HCT116 (cell line): Measurements from ENCODE around the gene PTPRA. TPM values are rescaled to one million over a fixed set of nuclear protein-coding genes. Genes with fewer than 3 reads are reported as not detected.

Source experiments
- ATAC-seq: fragments of 200-7000 bp; cut with Tn5 transposase; 2 replicates; pipeline ENCODE4 v1.9.1; 2020; ENCODE audit warnings: mild to moderate bottlenecking, moderate library complexity
- BruUV-seq: library from RNA; stranded (reverse); fragments of 400-500 nt; replicated peaks from 2 replicates; lab custom pipeline; 2021; lab: Mats Ljungman, UMichigan
- CTCF ChIA-PET: fragments of 300-600 bp; sonication (Branson Sonifier 250); formaldehyde crosslinking; loops from one replicate; lab custom pipeline; 2021; ENCODE audit warnings: antibody characterized with exemption; lab: Charles Lee
- POLR2A ChIA-PET: fragments of 300-600, 350-600 bp; sonication (Branson Sonifier 250); formaldehyde crosslinking; loops from one replicate; lab custom pipeline; 2021; ENCODE audit warnings: antibody characterized with exemption; lab: Charles Lee
- RAD21 ChIA-PET, 2 experiments: fragments of 300-600 bp; sonication (Branson Sonifier 250); formaldehyde crosslinking; loops; one replicate each; lab custom pipeline; 2023; ENCODE audit warnings: low total read pairs in 2 of 2; ENCODE audit not compliant: uncharacterized antibody in 2 of 2, unreplicated experiment in 2 of 2, low non-redundant PET in 1 of 2; lab: Charles Lee
- DNase-seq: peaks from one replicate; pipeline ENCODE4 v3.0.0-alpha.2; 2010; ENCODE audit warnings: low read depth, low spot score
- H2AFZ ChIP-seq: fragments of 200-600 bp; shearing (Covaris generic), sonication (generic); 2 replicates; pipeline ENCODE4 v1.6.1; 2017; ENCODE audit warnings: low read depth, mixed run types, mixed read lengths, antibody characterized with exemption, low read length; ENCODE audit not compliant: poor library complexity, severe bottlenecking
- H3K27ac ChIP-seq: 2 replicates; pipeline ENCODE4 v1.5.1; 2012; ENCODE audit warnings: low read depth, low read length
- H3K27me3 ChIP-seq: fragments of 200-600 bp; sonication (generic); 2 replicates; pipeline ENCODE4 v1.6.1; 2016; ENCODE audit warnings: mixed run types, low read length, mixed read lengths; ENCODE audit not compliant: insufficient read depth
- H3K36me3 ChIP-seq, 2 experiments: fragments of 200-500 bp in 1 of 2; fragments of 200-600 bp in 1 of 2; sonication (Bioruptor generic) in 1 of 2; sonication (generic) in 1 of 2; 2 replicates each; pipeline versions ENCODE4 v1.5.1 to v1.6.1; 2014 to 2016; ENCODE audit warnings: low read length in 2 of 2, inconsistent platforms in 1 of 2, mixed read lengths in 1 of 2, mixed run types in 1 of 2; ENCODE audit not compliant: insufficient read depth in 2 of 2, control insufficient read depth in 1 of 2
- H3K4me1 ChIP-seq, 2 experiments: fragments of 200-600 bp in 1 of 2; sonication (generic) in 1 of 2; 2 replicates each; pipeline versions ENCODE4 v1.5.1 to v1.6.1; 2012 to 2017; ENCODE audit warnings: low read length in 2 of 2, inconsistent platforms in 1 of 2, mild to moderate bottlenecking in 1 of 2, mixed read lengths in 1 of 2, mixed run types in 1 of 2, moderate library complexity in 1 of 2; ENCODE audit not compliant: insufficient read depth in 2 of 2, control insufficient read depth in 1 of 2
- H3K4me2 ChIP-seq: fragments of 200-600 bp; sonication (generic); 2 replicates; pipeline ENCODE4 v1.6.1; 2017; ENCODE audit warnings: mixed run types, low read length, mixed read lengths
- H3K4me3 ChIP-seq, 2 experiments: fragments of 200-600 bp in 1 of 2; sonication (generic) in 1 of 2; replicated peaks in 1 of 2; 2 replicates each; pipeline ENCODE4 v1.5.1; 2011 to 2016; ENCODE audit warnings: low read length in 2 of 2, control low read depth in 1 of 2, low read depth in 1 of 2, mild to moderate bottlenecking in 1 of 2, mixed read lengths in 1 of 2, mixed run types in 1 of 2
- H3K79me2 ChIP-seq: fragments of 200-600 bp; sonication (generic); 2 replicates; pipeline ENCODE4 v1.6.1; 2017; ENCODE audit warnings: mild to moderate bottlenecking, mixed run types, low read length, moderate library complexity, mixed read lengths; ENCODE audit not compliant: insufficient read depth
- H3K9ac ChIP-seq: fragments of 200-600 bp; sonication (generic); 2 replicates; pipeline ENCODE4 v1.6.1; 2016; ENCODE audit warnings: low read length, mixed read lengths
- H3K9me2 ChIP-seq: fragments of 200-600 bp; sonication (generic), shearing (Covaris generic); 2 replicates; pipeline ENCODE4 v1.6.1; 2017; ENCODE audit warnings: mixed run types, mild to moderate bottlenecking, moderate library complexity; ENCODE audit not compliant: insufficient read depth
- H3K9me3 ChIP-seq, 2 experiments: fragments of 200-500 bp in 1 of 2; fragments of 200-600 bp in 1 of 2; sonication (Bioruptor generic) in 1 of 2; sonication (generic) in 1 of 2; 2 replicates each; pipeline ENCODE4 v1.6.1; 2014 to 2017; ENCODE audit warnings: low read length in 2 of 2, mixed read lengths in 2 of 2, inconsistent platforms in 1 of 2, low read depth in 1 of 2, mild to moderate bottlenecking in 1 of 2, mixed run types in 1 of 2, moderate library complexity in 1 of 2; ENCODE audit not compliant: control insufficient read depth in 1 of 2, insufficient read depth in 1 of 2
- H4K20me1 ChIP-seq: fragments of 200-600 bp; sonication (generic), shearing (Covaris generic); 2 replicates; pipeline ENCODE4 v1.6.1; 2017; ENCODE audit warnings: mixed run types, mild to moderate bottlenecking, moderate library complexity; ENCODE audit not compliant: insufficient read depth
- CBX3 ChIP-seq: IDR thresholded peaks from 2 replicates; pipeline ENCODE4 v1.6.1; 2012; ENCODE audit warnings: low read depth
- CEBPB ChIP-seq: IDR thresholded peaks from 2 replicates; pipeline ENCODE4 v1.6.1; 2012; ENCODE audit warnings: low read depth
- EGR1 ChIP-seq: IDR thresholded peaks from 2 replicates; pipeline ENCODE4 v1.6.1; 2012; ENCODE audit warnings: low read depth
- ELF1 ChIP-seq: IDR thresholded peaks from 2 replicates; pipeline ENCODE4 v1.6.1; 2012; ENCODE audit warnings: low read depth, borderline replicate concordance
- EZH2 ChIP-seq: fragments of 200-600 bp; sonication (generic); IDR thresholded peaks from 2 replicates; pipeline ENCODE4 v1.6.1; 2017; ENCODE audit warnings: antibody characterized with exemption, mixed run types
- EZH2phosphoT487 ChIP-seq: fragments of 200-600 bp; IDR thresholded peaks from 2 replicates; pipeline ENCODE4 v1.6.1; 2018; ENCODE audit warnings: antibody characterized with exemption, borderline replicate concordance
- FOSL1 ChIP-seq: IDR thresholded peaks from 2 replicates; pipeline ENCODE4 v1.6.1; 2012; ENCODE audit warnings: low read depth
- JUND ChIP-seq: IDR thresholded peaks from 2 replicates; pipeline ENCODE4 v1.6.1; 2012
- POLR2A ChIP-seq: IDR thresholded peaks from 2 replicates; pipeline ENCODE4 v1.7.0; 2011; ENCODE audit warnings: borderline replicate concordance; ENCODE audit not compliant: insufficient read depth, insufficient read length; ENCODE audit errors: extremely low read depth
- POLR2AphosphoS5 ChIP-seq: IDR thresholded peaks from 2 replicates; pipeline ENCODE4 v1.6.1; 2011; ENCODE audit warnings: mild to moderate bottlenecking, low read depth, low read length, moderate library complexity
- RAD21 ChIP-seq: IDR thresholded peaks from 2 replicates; pipeline ENCODE4 v1.6.1; 2012; ENCODE audit warnings: low read depth, mild to moderate bottlenecking
- SIN3A ChIP-seq: IDR thresholded peaks from 2 replicates; pipeline ENCODE4 v1.6.1; 2012; ENCODE audit warnings: low read depth
- SRF ChIP-seq: IDR thresholded peaks from 2 replicates; pipeline ENCODE4 v1.6.1; 2012; ENCODE audit warnings: low read depth
- TCF7L2 ChIP-seq: IDR thresholded peaks from 2 replicates; pipeline ENCODE4 v1.7.0; 2011; ENCODE audit warnings: borderline replicate concordance, inconsistent platforms; ENCODE audit not compliant: insufficient read depth, insufficient read length; ENCODE audit errors: extremely low read depth
- YY1 ChIP-seq: IDR thresholded peaks from 2 replicates; pipeline ENCODE4 v1.6.1; 2011; ENCODE audit warnings: low read length, low read depth, moderate library complexity, mild to moderate bottlenecking; ENCODE audit not compliant: insufficient replicate concordance; ENCODE audit errors: extremely low read depth
- ZFX ChIP-seq: fragments of 450-650 bp; IDR thresholded peaks from 2 replicates; pipeline ENCODE4 v1.6.1; 2017
- intact Hi-C: fragments of 100-400 bp; cut with micrococcal nuclease; formaldehyde crosslinking; loops from 2 replicates; pipeline ENCODE4 v1.10.0; 2022
- total RNA-seq: library from RNA; stranded (reverse); gene quantifications from one replicate; pipeline ENCODE4 v1.2.1, GENCODE V29; 2021; ENCODE audit not compliant: unreplicated experiment
- TF ChIP-seq, protein P1 (sequence below): IDR thresholded peaks from 2 replicates; pipeline ENCODE4 v1.6.1; 2012
- TF ChIP-seq, protein P2 (sequence below): IDR thresholded peaks from 2 replicates; pipeline ENCODE4 v1.6.1; 2012
- TF ChIP-seq, protein P3 (sequence below): IDR thresholded peaks from 2 replicates; pipeline ENCODE4 v1.6.1; 2012; ENCODE audit warnings: low read depth

PTPRA gene
- total RNA-seq, 1 experiment from 2014 or later: 44.6 TPM

GRCh38 chr20:3040086-3040485 is 166.8 kb downstream of the PTPRA start:
- ATAC-seq (no peak), DNase-seq (no peak)
- no peak overlapping the region for H3K4me3 ChIP-seq
- no peaks in the 10 kb centered on the region for H4K20me1 ChIP-seq
- no peaks in the 10 kb centered on the region for H3K27me3 ChIP-seq
- H3K79me2 ChIP-seq: no peaks in the 10 kb centered on the region
- no peaks in the 10 kb centered on the region for H3K9me2 ChIP-seq
- no peaks in the 10 kb centered on the region for H3K9me3 ChIP-seq
- TF ChIP-seq TCF7L2 (no peak), EGR1 (no peak), POLR2AphosphoS5 (no peak), EZH2 (no peak), CBX3 (no peak), SIN3A (no peak), SRF (no peak), CEBPB (no peak)
- TF ChIP-seq, protein P1, sequence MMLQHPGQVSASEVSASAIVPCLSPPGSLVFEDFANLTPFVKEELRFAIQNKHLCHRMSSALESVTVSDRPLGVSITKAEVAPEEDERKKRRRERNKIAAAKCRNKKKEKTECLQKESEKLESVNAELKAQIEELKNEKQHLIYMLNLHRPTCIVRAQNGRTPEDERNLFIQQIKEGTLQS: no peak
- TF ChIP-seq, protein P2, sequence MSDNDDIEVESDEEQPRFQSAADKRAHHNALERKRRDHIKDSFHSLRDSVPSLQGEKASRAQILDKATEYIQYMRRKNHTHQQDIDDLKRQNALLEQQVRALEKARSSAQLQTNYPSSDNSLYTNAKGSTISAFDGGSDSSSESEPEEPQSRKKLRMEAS: no peak
- ChIA-PET CTCF (no interaction called here), POLR2A (no interaction called here), RAD21 (no interaction called here)
- BruUV-seq: no TSS peak
- intact Hi-C loops: no loop called here
- H3K4me1 ChIP-seq: peaks cover 4 to 12% of the 10 kb centered on the region in 2 experiments; a peak in 3 of 4 replicates
- no peak overlapping the region for H2AFZ ChIP-seq
- no peak overlapping the region for H3K4me2 ChIP-seq
- H3K9ac ChIP-seq: no peak overlapping the region
- H3K27ac ChIP-seq: no peak overlapping the region
- peaks cover 3 to 11% of the 10 kb centered on the region in 2 experiments; a peak in 3 of 4 replicates for H3K36me3 ChIP-seq

DNA sequence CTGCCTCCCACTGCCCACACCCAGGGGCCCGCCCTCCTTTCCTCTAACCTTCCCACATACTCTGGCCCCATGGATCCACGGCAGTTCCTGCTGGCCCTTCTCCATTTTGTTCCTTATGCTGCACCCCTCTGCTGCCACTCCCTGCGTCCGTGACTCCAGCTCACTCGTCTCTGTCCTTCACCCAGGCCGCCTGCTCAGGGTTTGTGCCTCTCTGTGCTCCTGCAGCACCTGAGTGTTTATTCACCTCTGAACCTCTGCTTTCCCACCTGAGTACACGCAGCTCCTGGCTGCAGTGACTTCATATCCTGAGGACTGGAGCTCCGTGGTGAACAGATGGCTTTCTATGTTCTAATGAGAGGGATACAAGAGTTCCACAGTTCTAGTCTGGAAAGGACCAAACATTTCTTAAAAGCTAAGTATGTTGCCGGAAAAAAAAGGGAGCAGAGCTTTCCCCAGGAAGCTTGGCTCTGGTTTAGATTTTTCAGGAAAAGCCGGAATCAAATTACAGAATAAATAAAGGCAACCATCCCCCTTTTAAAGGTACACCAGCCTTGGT is 168.7 kb downstream of the PTPRA start:
- Histone ChIP-seq H3K79me2 (peaks cover 10% of the 10 kb centered on the region), H2AFZ (no peak overlapping the region), H3K9ac (no peak overlapping the region), H3K27me3 (no peaks in the 10 kb centered on the region), H4K20me1 (no peaks in the 10 kb centered on the region), H3K4me3 (no peak overlapping the region), H3K27ac (no peak overlapping the region; the same call in 1 of the 2 replicates), H3K4me2 (no peak overlapping the region), H3K36me3 (peaks cover 3 to 9% of the 10 kb centered on the region in 2 experiments; a peak in 3 of 4 replicates), H3K9me2 (no peaks in the 10 kb centered on the region), H3K9me3 (no peaks in the 10 kb centered on the region), H3K4me1 (peaks cover 4 to 19% of the 10 kb centered on the region in 2 experiments; a peak in 3 of 4 replicates)
- DNase-seq (no peak), ATAC-seq (no peak)
- no TSS peak for BruUV-seq
- CTCF ChIA-PET: interaction anchor here (0.9 kb wide), 1 partner anchor 12 kb away, joined by 4 read pairs; no protein-coding TSS in a partner anchor
- POLR2A ChIA-PET: no interaction called here
- RAD21 ChIA-PET: no interaction called here
- intact Hi-C loops: no loop called here
- TF ChIP-seq YY1 (no peak), ZFX (no peak), ELF1 (no peak), JUND (no peak), POLR2A (no peak), CBX3 (no peak), EGR1 (no peak), RAD21 (no peak), EZH2phosphoT487 (no peak), FOSL1 (no peak)
- TF ChIP-seq, protein P1: no peak
- TF ChIP-seq, protein P3, sequence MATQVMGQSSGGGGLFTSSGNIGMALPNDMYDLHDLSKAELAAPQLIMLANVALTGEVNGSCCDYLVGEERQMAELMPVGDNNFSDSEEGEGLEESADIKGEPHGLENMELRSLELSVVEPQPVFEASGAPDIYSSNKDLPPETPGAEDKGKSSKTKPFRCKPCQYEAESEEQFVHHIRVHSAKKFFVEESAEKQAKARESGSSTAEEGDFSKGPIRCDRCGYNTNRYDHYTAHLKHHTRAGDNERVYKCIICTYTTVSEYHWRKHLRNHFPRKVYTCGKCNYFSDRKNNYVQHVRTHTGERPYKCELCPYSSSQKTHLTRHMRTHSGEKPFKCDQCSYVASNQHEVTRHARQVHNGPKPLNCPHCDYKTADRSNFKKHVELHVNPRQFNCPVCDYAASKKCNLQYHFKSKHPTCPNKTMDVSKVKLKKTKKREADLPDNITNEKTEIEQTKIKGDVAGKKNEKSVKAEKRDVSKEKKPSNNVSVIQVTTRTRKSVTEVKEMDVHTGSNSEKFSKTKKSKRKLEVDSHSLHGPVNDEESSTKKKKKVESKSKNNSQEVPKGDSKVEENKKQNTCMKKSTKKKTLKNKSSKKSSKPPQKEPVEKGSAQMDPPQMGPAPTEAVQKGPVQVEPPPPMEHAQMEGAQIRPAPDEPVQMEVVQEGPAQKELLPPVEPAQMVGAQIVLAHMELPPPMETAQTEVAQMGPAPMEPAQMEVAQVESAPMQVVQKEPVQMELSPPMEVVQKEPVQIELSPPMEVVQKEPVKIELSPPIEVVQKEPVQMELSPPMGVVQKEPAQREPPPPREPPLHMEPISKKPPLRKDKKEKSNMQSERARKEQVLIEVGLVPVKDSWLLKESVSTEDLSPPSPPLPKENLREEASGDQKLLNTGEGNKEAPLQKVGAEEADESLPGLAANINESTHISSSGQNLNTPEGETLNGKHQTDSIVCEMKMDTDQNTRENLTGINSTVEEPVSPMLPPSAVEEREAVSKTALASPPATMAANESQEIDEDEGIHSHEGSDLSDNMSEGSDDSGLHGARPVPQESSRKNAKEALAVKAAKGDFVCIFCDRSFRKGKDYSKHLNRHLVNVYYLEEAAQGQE: no peak
